Mononuclear cell (primary cell): ENCODE results near the gene OR9Q1. TPM values are rescaled to one million over a fixed set of nuclear protein-coding genes. Genes with fewer than 3 reads are reported as not detected.
"Not testable (repeated sequence)": the region's sequence is repeated elsewhere in the genome, so short reads cannot be mapped to it uniquely, and the experiment has no call there.

Experiments used
- H3K27me3 ChIP-seq: 2 replicates; pipeline ENCODE4 v1.6.0; 2011; ENCODE audit warnings: low read length, control low read depth; ENCODE audit not compliant: insufficient read depth
- H3K4me1 ChIP-seq: 2 replicates; pipeline ENCODE4 v1.5.1; 2011; ENCODE audit warnings: mild to moderate bottlenecking, low read length, control low read depth; ENCODE audit not compliant: insufficient read depth
- H3K4me3 ChIP-seq: 2 replicates; pipeline ENCODE4 v1.5.1; 2011; ENCODE audit warnings: mild to moderate bottlenecking, low read length, moderate library complexity
- H3K9me3 ChIP-seq: 2 replicates; pipeline ENCODE4 v1.5.1; 2011; ENCODE audit warnings: low read depth, mild to moderate bottlenecking, control low read depth, low read length
- total RNA-seq: library from RNA; depleted of rRNA; stranded (reverse); fragments of >200 nt; gene quantifications from one replicate; pipeline ENCODE4 v1.2.3, GENCODE V29; 2012

The OR9Q1 gene
- total RNA-seq, 1 donor: not detected

DNA sequence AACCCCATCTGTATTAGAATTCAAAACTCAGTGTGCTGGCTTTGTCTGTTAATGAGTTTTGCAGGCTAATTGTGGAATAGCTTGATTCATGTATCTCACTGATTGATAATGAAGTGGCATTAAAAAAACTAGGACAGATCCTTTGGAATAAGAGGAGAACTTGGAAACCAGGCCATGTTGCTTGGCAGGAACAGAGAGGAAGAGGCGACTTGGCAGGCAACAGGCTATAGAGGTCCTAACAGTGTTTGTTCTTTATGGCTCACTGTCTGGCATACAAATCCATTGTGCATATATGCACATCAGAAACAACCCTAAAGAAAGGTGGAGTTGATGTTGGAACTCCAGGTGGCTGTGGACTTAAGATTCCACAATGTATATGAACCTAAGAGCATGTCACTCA, 119.1 kb downstream of the OR9Q1 start:
- Histone ChIP-seq H3K9me3 (no peaks in the 10 kb centered on the region), H3K27me3 (no peaks in the 10 kb centered on the region), H3K4me1 (no peaks in the 10 kb centered on the region), H3K4me3 (no peak overlapping the region)

GRCh38 chr11:58152781-58153180, 129.1 kb downstream of the OR9Q1 start:
- Histone ChIP-seq H3K4me1 (no peaks in the 10 kb centered on the region), H3K4me3 (no peak overlapping the region), H3K9me3 (no peaks in the 10 kb centered on the region), H3K27me3 (no peaks in the 10 kb centered on the region)

DNA sequence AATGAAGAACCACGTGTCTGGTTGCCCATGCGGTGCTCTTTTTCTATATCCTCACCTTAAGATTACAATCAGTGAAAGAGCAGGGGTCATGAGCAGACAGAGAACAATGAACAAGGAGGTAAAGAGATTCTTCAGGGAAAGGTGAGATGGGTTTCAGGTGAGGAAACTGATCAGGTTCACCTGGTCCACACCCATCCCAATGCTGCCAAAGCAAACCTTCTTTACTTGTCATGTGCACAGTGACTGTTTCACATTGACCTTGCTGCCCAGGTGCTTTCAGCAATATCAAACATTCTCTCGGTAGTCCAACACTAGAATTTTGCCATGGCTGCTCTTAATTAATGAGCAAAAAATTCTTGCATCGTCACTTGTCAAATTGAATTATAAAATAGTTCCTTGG, 140.7 kb downstream of the OR9Q1 start:
- Histone ChIP-seq H3K27me3 (no peaks in the 10 kb centered on the region), H3K4me1 (no peaks in the 10 kb centered on the region), H3K4me3 (no peak overlapping the region), H3K9me3 (no peaks in the 10 kb centered on the region)

- Histone ChIP-seq H3K4me1 (no peaks in the 10 kb centered on the region), H3K4me3 (no peak overlapping the region), H3K27me3 (no peaks in the 10 kb centered on the region), H3K9me3 (no peaks in the 10 kb centered on the region)
Measured at GRCh38 chr11:58164990-58165389, 141.3 kb downstream of the OR9Q1 start.

DNA sequence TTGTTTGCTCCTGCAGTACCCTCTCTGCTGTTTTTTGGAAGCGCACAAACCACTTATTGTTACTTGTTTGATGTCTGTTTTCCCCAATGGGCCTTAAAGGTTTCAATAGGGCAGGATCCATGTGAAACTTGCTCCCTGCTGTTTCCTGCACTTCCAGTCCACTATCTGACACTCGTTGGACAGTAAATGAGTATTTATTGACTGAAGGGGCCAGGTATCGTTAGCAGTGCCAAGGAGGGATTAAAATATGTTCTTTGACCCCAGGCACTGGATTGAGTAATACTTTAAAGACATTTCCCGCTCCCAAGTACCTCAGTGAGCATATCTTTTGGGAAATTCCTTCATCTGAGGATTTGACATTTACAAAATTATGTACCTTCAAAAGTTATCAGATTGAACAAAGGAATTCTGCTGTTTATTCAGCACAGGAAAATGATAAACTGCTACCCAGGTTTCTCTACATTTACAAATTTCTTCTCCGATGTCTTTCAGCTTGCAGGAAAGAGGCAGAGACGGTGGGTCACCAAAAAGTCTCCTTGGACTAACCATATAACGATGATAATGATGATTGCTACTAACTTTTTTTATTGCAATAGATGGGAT, 141.9 kb downstream of the OR9Q1 start:
- H3K27me3 ChIP-seq: no peaks in the 10 kb centered on the region
- H3K9me3 ChIP-seq: no peaks in the 10 kb centered on the region
- H3K4me3 ChIP-seq: no peak overlapping the region
- no peaks in the 10 kb centered on the region for H3K4me1 ChIP-seq

GRCh38 chr11:58177409-58178054, 153.9 kb downstream of the OR9Q1 start:
- no peaks in the 10 kb centered on the region for H3K27me3 ChIP-seq
- no peak overlapping the region for H3K4me3 ChIP-seq
- H3K9me3 ChIP-seq: no peaks in the 10 kb centered on the region
- no peaks in the 10 kb centered on the region for H3K4me1 ChIP-seq

GRCh38 chr11:58178444-58178843, 154.8 kb downstream of the OR9Q1 start:
- H3K4me1 ChIP-seq: no peaks in the 10 kb centered on the region
- no peaks in the 10 kb centered on the region for H3K9me3 ChIP-seq
- H3K27me3 ChIP-seq: no peaks in the 10 kb centered on the region
- H3K4me3 ChIP-seq: no peak overlapping the region

- no peak overlapping the region for H3K4me3 ChIP-seq
- H3K4me1 ChIP-seq: no peaks in the 10 kb centered on the region
- H3K27me3 ChIP-seq: no peaks in the 10 kb centered on the region
- H3K9me3 ChIP-seq: no peaks in the 10 kb centered on the region
Measured at GRCh38 chr11:58179648-58180047, 156.0 kb downstream of the OR9Q1 start.

DNA sequence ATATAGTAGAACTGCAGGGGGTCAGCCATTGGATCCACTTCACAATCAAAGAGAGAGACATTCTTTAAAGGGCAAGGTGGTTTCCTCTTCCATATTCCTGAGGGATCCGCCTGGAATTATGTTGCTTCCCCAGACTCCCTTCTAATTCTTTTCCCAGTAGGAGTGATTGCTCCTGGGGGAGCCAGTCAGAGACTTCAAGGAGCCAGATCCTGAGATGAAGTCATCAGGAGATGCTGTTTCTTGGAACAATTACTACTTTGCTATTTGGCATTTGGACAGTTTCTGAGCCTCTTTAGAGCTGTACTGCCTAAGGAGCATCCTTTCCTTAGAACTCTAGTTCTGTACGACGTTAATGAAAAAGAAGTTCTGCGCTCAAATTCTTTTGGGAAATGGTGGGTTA, 163.3 kb downstream of the OR9Q1 start:
- no peaks in the 10 kb centered on the region for H3K4me1 ChIP-seq
- no peaks in the 10 kb centered on the region for H3K27me3 ChIP-seq
- H3K9me3 ChIP-seq: no peaks in the 10 kb centered on the region
- H3K4me3 ChIP-seq: no peak overlapping the region

DNA sequence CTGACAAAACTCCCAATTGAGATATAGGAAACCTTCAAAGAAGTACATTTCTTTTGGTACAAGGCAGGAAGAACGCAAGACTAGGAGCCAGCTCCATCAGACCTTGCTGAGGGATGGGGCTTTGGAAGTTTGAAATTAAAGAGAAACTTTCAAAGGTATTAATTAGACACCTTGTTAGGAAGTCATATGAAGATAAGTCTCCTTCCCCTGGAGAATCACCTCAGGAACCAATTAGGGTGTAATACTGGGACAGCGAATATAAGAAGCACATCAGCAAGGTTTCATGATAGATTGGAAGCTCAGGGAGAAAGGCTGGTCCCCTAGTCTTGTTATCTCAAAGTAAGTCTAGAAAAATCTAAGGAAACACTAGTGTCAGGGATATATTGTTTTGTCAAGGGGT, 165.1 kb downstream of the OR9Q1 start, which contains the start of gene OR9Q2:
Gene OR9Q2 (plus strand): TSS at position 301 of the 400 bp plus-strand sequence. CDS start 1,421 bp downstream, outside the sequence.
- no peaks in the 10 kb centered on the region for H3K27me3 ChIP-seq
- H3K4me1 ChIP-seq: no peaks in the 10 kb centered on the region
- no peak within 1 kb of the TSS for H3K4me3 ChIP-seq
- no peaks in the 10 kb centered on the region for H3K9me3 ChIP-seq

DNA sequence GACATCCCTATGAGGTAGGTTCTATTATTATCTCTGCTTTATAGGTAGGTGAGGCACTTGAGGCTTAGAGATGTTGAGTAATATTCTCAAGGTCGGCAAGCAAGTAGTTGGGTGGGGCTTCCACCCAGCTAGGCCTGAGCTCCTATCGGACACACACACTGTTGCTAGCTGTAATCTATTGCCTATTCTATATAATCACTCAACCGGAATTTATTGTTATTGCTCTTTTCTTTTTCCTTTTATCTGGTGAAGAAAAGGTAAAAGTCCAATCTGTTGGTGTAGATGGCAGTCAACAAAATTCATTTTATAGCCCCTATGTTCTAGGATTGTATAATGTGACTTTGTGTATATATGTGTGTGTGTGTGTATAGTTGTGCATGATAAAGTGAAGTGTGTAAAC, 168.5 kb downstream of the OR9Q1 start:
- no peak overlapping the region for H3K4me3 ChIP-seq
- H3K27me3 ChIP-seq: no peaks in the 10 kb centered on the region
- no peaks in the 10 kb centered on the region for H3K4me1 ChIP-seq
- peaks cover 3% of the 10 kb centered on the region for H3K9me3 ChIP-seq

- Histone ChIP-seq H3K4me1 (no peaks in the 10 kb centered on the region), H3K27me3 (no peaks in the 10 kb centered on the region), H3K4me3 (no peak overlapping the region), H3K9me3 (peaks cover 11% of the 10 kb centered on the region)
Measured at GRCh38 chr11:58193391-58193790, 169.7 kb downstream of the OR9Q1 start.

DNA sequence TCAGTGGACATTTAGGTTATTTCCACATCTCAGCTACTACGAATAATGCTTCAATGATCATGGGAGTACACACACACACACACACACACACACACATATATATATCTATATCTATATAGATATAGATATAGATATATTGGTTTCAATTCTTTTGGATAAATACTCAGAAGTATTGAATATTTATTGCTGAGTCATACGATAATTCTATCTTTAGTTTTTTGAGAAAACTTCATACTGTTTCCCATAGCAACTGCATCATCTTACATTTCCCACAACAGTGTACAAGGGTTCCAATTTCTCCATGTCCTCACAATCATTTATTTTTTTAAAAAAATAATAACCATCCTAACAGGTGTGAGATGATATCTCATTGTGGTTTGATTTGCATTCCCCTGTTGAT, 172.3 kb downstream of the OR9Q1 start:
- Histone ChIP-seq H3K27me3 (no peaks in the 10 kb centered on the region), H3K4me3 (no peak overlapping the region), H3K4me1 (no peaks in the 10 kb centered on the region), H3K9me3 (peaks cover 11% of the 10 kb centered on the region)

GRCh38 chr11:58199271-58199670, 175.6 kb downstream of the OR9Q1 start:
- H3K4me3 ChIP-seq: no peak overlapping the region
- no peaks in the 10 kb centered on the region for H3K4me1 ChIP-seq
- H3K27me3 ChIP-seq: no peaks in the 10 kb centered on the region
- H3K9me3 ChIP-seq: peaks cover 11% of the 10 kb centered on the region

DNA sequence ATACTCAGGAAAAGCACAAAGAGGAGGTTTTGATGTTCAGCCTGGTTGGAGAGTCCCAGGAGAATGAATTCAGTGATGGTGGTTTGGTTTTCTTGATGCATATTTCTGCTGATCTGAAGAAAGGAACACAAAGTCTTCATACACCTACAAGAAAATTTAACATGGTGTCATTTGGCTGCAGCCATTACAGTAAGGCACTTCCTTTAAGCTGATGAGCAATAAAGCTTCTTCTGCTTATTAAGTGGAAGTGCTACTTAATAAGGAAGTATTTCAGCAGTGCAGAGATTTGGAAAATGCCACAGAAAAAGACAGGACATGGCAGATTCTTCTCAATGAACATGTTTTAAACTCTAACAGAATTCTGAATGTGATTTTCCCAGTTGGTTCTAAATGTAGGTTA, 180.4 kb downstream of the OR9Q1 start, which contains the start of gene OR1S2:
Gene OR1S2 (minus strand): TSS at position 101 of the 400 bp plus-strand sequence. CDS start 0 bp downstream, at position 101.
- H3K27me3 ChIP-seq: no peaks in the 10 kb centered on the region
- H3K4me3 ChIP-seq: no peak within 1 kb of the TSS
- no peaks in the 10 kb centered on the region for H3K4me1 ChIP-seq
- H3K9me3 ChIP-seq: no peaks in the 10 kb centered on the region

GRCh38 chr11:58212420-58212819, 188.7 kb downstream of the OR9Q1 start, which contains the start of gene OR1S1:
OR1S1 (plus strand) TSS chr11:58212720.
- H3K4me1 ChIP-seq, H3K9me3 ChIP-seq: not testable (repeated sequence)

More at GRCh38 chr11:58212420-58212819, 188.7 kb downstream of the OR9Q1 start, which contains the start of gene OR1S1:
- not testable (repeated sequence) for H3K4me3 ChIP-seq, H3K27me3 ChIP-seq
